ENCODE measurements around the gene FRAS1.
A peak's percentile ranks its signal among the peaks of the same experiment; 100 is the strongest.
"Not testable (repeated sequence)": the region's sequence is repeated elsewhere in the genome, so short reads cannot be mapped to it uniquely, and the experiment has no call there.

Gene FRAS1

GRCh38 chr4:78525559-78525958 is 468.4 kb downstream of the FRAS1 start:
- no peak for DNase-seq

- no peak for DNase-seq
Measured at GRCh38 chr4:78527103-78527502, 470.0 kb downstream of the FRAS1 start.

GRCh38 chr4:78527555-78527954 is 470.4 kb downstream of the FRAS1 start:
- no peak for DNase-seq

GRCh38 chr4:78528327-78528726 is 471.2 kb downstream of the FRAS1 start:
- no peak for DNase-seq

- DNase-seq = no peak
Measured at GRCh38 chr4:78529569-78530209, 472.6 kb downstream of the FRAS1 start.

GRCh38 chr4:78532046-78532445 is 474.9 kb downstream of the FRAS1 start:
- DNase-seq = no peak

- DNase-seq = no peak
Measured at GRCh38 chr4:78533854-78534253, 476.7 kb downstream of the FRAS1 start.

GRCh38 chr4:78534286-78534955 is 477.3 kb downstream of the FRAS1 start:
- DNase-seq = no peak

GRCh38 chr4:78542373-78542772 is 485.2 kb downstream of the FRAS1 start:
- no peak for DNase-seq

- DNase-seq = no peak
Measured at GRCh38 chr4:78543424-78544125, 486.5 kb downstream of the FRAS1 start.

GRCh38 chr4:78544678-78545077 is 487.6 kb downstream of the FRAS1 start:
- DNase-seq = no peak

- no peak for DNase-seq
Measured at GRCh38 chr4:78545275-78546246, 488.4 kb downstream of the FRAS1 start.

- DNase-seq = not testable (repeated sequence)
Measured at GRCh38 chr4:78547899-78548298, 490.8 kb downstream of the FRAS1 start.

GRCh38 chr4:78548889-78549288 is 491.8 kb downstream of the FRAS1 start:
- not testable (repeated sequence) for DNase-seq

GRCh38 chr4:78551420-78552351 is 494.6 kb downstream of the FRAS1 start, which contains the start of gene ANXA3:
ANXA3 (plus strand) TSS chr4:78551770; CDS start chr4:78554474, 2,704 bp downstream.
- peak; percentile 28 for DNase-seq

- DNase-seq = no peak
Measured at GRCh38 chr4:78552389-78553042, 495.4 kb downstream of the FRAS1 start.

- no peak for DNase-seq
Measured at GRCh38 chr4:78553043-78553396, 495.9 kb downstream of the FRAS1 start.

- no peak for DNase-seq
Measured at GRCh38 chr4:78553529-78554060, 496.5 kb downstream of the FRAS1 start.

- no peak for DNase-seq
Measured at GRCh38 chr4:78556665-78557064, 499.5 kb downstream of the FRAS1 start.

GRCh38 chr4:78557841-78558240 is 500.7 kb downstream of the FRAS1 start:
- DNase-seq = no peak

GRCh38 chr4:78558410-78558809 is 501.3 kb downstream of the FRAS1 start:
- no peak for DNase-seq
